ENCODE measurements around the gene GDF15.

GDF15 gene

DNA sequence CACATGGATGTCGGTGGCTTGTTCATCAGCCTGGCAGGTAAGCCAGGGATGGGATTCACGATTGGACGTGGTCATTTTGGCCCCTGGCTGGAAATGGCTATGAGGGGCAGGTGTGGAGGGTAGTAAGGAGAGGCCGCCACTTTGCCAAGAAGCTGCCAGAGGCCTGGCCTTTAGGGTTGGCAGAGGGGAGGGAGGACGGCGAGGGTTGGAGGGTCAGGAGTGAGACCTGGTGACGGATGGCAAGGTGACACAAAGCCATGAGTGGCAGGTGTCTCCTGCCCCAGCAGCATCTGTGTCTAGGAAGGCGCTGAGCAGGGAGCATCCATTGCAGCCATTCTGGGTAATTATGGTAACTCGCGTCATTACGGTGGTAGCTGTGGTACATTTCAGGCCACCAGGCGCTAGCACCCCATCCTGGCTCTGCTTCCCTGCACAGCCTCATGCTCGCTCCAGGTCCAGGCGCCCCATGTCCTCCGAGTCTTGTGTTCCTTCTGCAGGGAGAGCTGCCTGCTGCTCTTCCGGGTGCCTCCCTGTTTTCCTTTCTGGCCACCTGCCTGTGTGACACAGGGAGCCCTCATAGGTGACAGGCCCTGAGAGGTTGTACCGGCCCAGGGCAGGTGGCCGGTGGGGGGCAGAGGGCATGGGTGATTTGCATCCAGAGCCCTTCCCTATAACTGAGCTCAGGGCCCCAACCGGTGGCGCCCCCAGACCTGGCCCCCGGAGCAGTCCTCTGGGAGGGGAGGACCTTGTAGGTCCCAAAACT, 37.5 kb downstream of the GDF15 start:
- TF ChIP-seq POLR2A (IDR thresholded peaks at IDR 0.05; ENCODE audit: low read length) (no peak), GATA1 (IDR thresholded peaks at IDR 0.05; ENCODE audit: low read depth, low read length) (no peak)
- DNase-seq: no peak

DNA sequence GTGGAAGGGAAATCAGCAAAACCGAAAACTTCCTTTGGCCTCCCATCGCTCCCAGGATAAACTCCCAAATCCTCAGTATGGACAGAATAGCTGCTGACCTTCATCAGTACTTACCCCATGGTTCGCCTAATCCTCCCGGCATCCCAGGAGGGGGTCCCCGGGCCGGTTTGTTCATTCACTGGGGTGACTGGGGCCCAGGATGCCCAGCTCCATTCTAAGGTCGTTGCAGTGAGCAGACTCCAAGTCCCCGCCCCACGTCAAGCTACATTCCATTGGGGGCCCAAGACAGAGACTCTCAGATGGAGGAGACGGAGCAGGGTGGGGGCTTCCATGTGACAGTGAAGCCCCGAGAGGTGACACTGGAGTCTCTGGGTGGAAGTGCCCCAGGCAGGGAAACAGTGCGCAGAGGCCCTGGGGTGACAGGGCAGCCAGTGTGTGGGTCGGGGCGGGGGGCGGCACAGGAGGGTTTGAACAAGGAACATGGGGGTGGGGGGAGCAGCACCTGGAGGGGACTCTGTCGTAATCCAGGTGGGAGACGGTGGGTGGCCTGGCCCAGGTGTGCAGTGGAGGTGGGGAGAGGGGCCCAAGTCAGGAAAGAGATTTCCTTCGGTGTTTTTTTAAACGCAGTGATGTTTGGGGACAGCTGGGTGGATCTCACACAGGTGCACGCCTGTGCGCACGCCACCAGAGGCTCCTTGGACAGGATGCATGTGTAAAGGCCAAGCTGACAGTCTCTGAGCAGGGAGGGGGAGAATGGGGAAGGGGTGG, 38.3 kb downstream of the GDF15 start:
- no peak for DNase-seq
- TF ChIP-seq GATA1 (IDR thresholded peaks at IDR 0.05; ENCODE audit: low read depth, low read length) (no peak), POLR2A (IDR thresholded peaks at IDR 0.05; ENCODE audit: low read length) (no peak)

DNA sequence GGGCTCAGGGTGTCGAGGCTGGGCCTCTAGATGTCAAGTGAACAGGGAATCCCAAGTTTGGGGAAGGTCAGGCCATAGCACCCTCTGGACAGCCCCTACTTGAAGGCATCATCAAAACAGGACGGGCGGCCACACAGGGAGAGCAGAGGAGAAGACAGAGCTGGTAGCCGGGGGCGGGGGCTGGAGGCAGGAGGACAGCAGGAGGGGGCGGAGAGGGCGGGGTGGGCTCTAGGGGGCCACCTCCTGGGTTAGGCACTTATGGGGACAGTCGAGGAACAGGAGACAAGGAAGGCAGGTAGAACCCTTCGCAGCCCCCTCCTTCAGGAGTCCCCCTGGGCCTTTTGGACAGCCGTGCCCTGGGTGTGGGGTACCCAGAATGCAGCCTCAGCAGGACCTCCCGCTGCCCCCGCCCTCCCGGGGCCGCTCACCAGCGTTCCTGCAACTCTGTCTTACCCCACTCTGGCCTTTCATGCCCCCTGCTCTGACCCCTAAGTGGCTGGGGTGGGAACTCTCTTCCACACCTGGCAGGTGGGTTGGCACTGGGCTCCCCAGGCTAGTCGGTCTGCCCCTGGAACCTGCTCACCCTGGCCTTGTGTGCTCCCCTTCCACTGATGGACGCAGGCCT, 39.0 kb downstream of the GDF15 start:
- TF ChIP-seq GATA1 (IDR thresholded peaks at IDR 0.05; ENCODE audit: low read depth, low read length): no peak
- TF ChIP-seq POLR2A (IDR thresholded peaks at IDR 0.05; ENCODE audit: low read length): no peak
- DNase-seq: no peak

DNA sequence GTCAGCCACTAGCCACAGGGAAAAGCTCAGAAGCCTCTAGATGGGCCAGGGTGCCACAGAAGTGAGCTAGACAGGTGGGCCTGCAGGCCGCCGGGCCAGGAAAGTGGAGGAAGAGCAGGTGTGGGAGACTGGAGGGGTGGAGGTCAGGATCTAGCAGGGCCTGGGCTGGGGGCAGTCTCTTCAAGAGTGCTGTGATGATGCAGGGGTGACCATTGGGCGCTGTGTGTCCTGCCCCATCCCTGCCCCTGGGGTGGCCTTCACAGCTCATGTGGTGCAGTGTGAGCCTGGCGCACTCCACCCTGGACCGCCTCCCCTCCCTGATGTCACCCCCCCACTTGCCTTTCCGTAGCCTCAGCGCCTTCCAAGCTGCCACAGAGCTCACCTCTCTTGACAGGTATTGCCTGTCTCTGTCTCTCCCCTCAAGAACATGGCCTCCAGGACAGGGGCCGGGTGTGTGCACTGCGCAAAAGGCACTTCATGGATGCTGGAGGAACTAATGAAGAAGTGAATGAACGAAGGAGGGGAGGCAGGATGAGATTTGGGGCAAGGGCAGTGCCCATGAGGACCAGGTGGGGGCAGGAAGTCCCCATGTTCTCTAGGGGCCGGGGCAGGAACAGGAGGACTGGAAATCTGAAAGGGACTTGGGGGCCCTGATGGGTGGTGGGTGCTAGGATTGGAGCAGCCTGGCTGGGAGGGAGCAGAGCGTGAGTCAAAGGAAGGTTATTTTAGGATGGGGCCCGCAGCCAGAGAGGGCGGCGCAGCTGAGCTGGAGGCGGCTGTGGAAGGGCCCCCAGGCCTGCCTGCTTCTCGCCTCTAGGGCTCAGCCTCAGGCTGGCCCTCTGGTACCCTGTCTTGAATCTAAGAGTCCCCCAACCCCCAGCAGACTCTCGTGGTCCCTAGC, 39.8 kb downstream of the GDF15 start:
- no peak for DNase-seq
- TF ChIP-seq GATA1 (IDR thresholded peaks at IDR 0.05; ENCODE audit: low read depth, low read length) (no peak), POLR2A (IDR thresholded peaks at IDR 0.05; ENCODE audit: low read length) (no peak)

DNA sequence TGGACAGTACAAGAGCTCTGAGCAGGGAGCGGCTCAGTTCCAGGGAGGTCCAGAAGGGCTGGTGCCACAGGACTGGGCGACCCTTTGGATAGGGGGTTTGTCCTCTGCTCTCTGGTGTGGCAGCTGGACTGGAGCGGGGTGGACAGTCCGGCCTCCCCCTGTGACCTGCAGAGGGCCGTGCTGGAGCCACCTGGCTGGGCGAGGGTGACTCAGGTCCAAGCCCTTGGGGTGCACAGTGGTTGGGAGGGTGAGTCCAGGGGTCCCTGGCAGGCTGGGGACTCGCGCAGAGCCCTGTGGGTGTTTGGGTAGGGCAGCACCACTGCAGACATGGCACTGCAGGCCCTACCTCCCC, 40.4 kb downstream of the GDF15 start:
- DNase-seq: no peak
- no peak for TF ChIP-seq GATA1 (IDR thresholded peaks at IDR 0.05; ENCODE audit: low read depth, low read length)
- TF ChIP-seq POLR2A (IDR thresholded peaks at IDR 0.05; ENCODE audit: low read length): no peak

DNA sequence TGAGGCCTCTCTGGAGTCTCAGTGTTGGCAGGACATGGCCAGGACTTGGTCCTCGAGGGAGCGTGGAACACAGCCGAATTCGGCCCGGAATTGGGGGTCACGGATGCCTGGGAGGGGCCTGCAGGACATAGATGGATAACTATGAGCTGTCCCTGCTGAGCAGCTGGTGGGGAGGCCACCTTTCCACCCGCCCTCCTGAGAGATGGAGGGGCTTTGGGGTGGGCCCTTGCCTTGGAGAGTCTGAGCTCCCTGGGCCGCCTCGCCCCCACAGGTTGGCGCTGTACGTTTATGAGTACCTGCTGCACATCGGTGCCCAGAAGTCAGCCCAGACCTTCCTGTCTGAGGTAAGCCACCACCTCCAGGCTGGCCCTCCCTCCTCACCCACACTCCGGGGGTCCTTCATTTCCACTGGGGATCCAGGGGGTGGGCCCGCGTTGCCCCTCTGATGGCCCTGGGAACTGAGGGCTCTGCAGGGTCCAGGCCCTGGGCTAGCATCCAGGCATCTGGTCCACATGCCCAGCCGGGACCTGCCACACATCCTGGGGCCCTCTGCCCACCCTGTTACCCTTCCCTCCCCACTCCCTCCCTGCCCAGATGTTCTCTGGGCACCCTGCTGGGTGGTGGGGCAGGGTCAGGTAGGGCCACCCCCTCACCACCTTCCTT, 41.3 kb downstream of the GDF15 start:
- DNase-seq: no peak
- TF ChIP-seq GATA1 (IDR thresholded peaks at IDR 0.05; ENCODE audit: low read depth, low read length) (no peak), POLR2A (IDR thresholded peaks at IDR 0.05; ENCODE audit: low read length) (no peak)

DNA sequence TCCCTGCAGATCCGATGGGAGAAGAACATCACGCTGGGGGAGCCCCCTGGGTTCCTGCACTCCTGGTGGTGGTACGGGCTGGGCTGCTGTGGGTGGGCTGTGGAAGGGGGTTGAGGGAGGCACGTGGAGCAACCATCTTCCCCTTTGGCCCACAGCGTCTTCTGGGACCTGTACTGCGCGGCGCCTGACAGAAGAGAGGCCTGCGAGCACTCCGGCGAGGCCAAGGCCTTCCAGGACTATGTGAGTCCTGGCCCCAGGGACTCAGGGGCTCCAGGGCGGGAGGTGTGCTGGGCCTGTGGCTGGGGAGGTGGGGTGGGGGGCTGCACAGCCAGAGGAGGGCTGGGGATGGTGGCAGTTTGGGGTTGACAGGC, 41.8 kb downstream of the GDF15 start:
- TF ChIP-seq POLR2A (IDR thresholded peaks at IDR 0.05; ENCODE audit: low read length): no peak
- no peak for TF ChIP-seq GATA1 (IDR thresholded peaks at IDR 0.05; ENCODE audit: low read depth, low read length)
- DNase-seq: no peak

DNA sequence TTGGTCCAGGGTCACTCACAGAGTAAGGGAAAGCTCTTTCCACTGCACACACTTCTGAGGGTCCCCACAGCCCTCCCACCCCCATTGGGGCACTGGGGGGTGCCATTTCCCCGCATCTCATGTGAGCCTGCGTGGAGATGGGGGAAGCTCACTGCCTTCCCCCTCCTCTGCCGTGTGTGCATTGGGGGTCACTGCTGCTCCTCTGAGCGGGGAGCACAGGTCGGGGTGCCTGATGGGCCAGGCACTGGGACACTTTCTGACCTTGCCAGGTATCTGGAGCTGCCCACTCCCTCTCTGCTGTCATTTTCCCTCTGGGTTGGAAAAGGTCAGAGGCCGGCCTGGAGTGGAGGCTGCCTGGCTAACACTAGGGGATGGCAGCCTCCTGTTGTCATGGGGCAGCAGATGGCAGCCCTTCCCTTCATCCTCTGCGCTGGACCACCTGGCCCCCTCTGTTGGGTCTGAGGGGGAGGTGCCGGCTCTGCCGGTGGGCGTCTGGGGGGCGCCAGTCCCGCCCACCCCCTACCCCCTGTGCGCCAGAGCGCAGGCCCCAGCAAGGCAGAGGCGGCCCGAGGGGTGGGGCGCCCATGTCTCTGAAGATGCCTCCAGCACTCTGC, 42.3 kb downstream of the GDF15 start:
- TF ChIP-seq GATA1 (IDR thresholded peaks at IDR 0.05; ENCODE audit: low read depth, low read length) (no peak), POLR2A (IDR thresholded peaks at IDR 0.05; ENCODE audit: low read length) (no peak)
- DNase-seq: no peak

DNA sequence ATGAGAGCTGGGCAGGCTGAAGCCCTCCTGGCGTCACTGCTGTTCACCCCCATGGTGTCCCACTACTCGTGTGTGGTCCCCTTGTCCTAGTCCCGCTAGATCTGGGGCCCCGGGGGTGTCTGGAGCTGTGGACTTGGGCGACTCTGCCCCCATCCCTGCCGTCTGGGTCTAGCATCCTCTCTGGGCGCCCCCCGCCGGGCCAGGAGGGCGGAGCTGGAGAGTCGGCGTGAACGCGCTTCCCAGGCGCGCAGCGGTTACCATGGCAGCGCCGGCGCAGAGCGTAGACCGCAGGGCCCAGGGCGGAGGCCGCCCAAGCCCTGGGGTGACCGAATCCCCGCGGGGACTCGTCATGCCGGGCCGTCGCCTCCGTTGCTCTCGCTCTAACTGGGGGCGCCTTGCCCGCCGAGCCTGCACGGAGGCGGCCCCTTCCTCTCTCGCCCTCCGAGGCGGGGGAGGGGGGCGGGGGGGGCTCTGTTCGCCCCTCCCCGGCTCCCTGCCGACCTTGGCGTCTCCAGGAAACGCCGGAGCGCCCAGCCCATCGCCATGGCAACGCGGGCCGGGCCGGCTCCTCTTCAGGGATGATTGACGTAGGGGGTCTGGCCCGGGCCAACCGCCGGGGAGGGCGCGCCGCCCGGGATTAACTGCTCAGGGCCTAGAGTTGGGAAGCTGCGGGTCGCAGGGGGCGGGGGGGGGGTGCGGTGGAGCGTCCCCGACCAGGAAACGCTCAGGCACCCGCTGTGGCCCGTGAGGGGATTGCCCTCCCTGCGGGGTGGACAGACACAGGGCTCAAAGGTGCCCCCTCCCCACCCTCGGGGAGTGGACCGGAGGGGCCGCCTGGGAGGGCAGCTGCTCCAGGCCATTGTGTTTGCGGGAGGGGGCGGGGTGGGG, 43.1 kb downstream of the GDF15 start:
- no peak for TF ChIP-seq GATA1 (IDR thresholded peaks at IDR 0.05; ENCODE audit: low read depth, low read length)
- no peak for TF ChIP-seq POLR2A (IDR thresholded peaks at IDR 0.05; ENCODE audit: low read length)
- peak; percentile 89 to 93 for DNase-seq

DNA sequence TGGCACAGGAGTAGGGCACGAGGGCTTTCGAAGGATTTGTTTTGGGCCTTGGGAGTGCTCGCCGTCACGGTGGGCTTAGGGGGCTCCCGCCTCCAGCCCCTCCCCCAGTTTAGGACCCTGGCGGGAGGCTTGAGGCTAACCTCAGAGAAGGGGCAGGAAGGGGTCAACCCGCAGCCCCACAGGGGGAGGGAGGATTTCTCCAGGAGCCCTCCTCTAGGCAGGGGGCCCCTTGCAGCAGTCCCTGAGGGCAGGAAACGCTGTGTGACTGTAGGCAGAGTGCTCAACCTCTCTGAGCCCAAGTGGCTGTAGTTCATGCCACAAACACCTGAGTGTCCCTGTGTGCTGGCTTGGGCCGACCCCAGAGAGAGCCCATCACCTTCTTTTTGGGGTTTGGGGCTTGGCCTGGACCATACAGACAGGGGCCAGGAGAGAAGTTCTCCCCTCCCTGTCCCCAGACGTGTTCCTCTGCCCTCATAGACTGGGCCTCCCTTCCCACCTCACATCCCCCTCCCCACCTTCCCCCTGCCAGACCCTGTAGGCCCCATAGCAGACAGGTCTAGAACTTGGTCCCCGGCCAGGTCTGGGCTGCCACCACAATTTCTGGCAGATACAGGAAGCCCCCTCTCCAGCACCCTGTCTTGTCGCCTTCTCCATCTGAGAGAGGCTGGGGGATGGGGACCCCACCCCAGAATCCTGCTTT, 43.9 kb downstream of the GDF15 start:
- DNase-seq: no peak
- no peak for TF ChIP-seq GATA1 (IDR thresholded peaks at IDR 0.05; ENCODE audit: low read depth, low read length)
- no peak for TF ChIP-seq POLR2A (IDR thresholded peaks at IDR 0.05; ENCODE audit: low read length)

DNA sequence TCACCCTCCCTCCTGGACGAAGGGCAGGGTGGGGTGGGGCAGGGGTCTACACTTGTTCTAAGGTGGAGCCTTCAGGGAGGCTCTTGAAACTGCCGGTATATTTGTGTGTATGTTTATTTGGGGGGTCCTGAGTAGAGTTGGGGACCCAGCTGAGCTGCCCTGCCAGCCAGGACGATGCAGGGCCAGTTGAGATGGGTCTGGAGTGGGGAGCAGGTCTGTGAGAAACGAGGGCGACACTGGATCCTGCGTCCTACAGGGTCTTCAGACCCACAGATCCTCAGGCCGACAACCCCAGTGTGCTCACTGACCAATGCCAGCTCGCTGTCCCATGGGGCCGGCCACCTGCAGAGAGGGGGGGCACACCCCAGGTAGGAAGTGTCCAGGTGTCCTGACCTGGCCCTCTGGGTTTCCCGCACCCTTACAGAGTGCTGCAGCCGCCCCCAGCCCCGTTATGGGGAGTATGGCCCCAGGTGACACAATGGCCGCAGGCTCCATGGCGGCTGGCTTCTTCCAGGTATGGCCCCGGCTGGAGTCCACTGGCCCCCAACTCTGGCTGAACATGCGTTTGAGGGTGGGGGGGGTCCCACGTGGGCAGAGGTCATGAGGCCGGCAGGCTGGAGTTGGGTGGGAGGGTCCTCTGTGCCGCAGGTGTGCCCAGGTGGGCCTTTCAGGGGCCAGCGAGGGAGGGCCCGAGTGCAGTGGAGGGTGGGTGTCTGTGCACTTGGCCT, 44.6 kb downstream of the GDF15 start:
- no peak for TF ChIP-seq POLR2A (IDR thresholded peaks at IDR 0.05; ENCODE audit: low read length)
- no peak for TF ChIP-seq GATA1 (IDR thresholded peaks at IDR 0.05; ENCODE audit: low read depth, low read length)
- DNase-seq: no peak

Data from erythroblast (primary cell).